Astrocyte of the cerebellum (primary cell): Measurements from ENCODE around the gene KDM4B.
"Not testable (repeated sequence)": the region's sequence is repeated elsewhere in the genome, so short reads cannot be mapped to it uniquely, and the experiment has no call there.

Experiments used
- DNase-seq: peaks from one replicate; pipeline ENCODE4 v3.0.0-alpha.2; 2011; ENCODE audit warnings: low read depth
- H3K4me3 ChIP-seq: 2 replicates; pipeline ENCODE4 v1.5.1; 2011; ENCODE audit warnings: mild to moderate bottlenecking, low read depth, low read length, moderate library complexity
- CTCF ChIP-seq: IDR thresholded peaks from 2 replicates; pipeline ENCODE4 v1.5.1; 2012; ENCODE audit warnings: low read length, low read depth, moderate library complexity, mild to moderate bottlenecking; ENCODE audit errors: missing control alignments
- in situ Hi-C: cut with HindIII; loops from 2 replicates; pipeline ENCODE4 v1.10.0; 2017; ENCODE audit warnings: low sequenced_read_pairs

KDM4B gene

GRCh38 chr19:4972509-4973230 is 3.8 kb downstream of the KDM4B start:
- H3K4me3 ChIP-seq, result no peak overlapping the region
- no peak for TF ChIP-seq CTCF
- no peak for DNase-seq
- in situ Hi-C loops, result no loop called here

- TF ChIP-seq CTCF, result no peak
- H3K4me3 ChIP-seq, result no peak overlapping the region
- in situ Hi-C loops, result no loop called here
These were observed 6.1 kb downstream of the KDM4B start for GRCh38 chr19:4974880-4975469.

GRCh38 chr19:4975601-4976000 is 6.7 kb downstream of the KDM4B start:
- H3K4me3 ChIP-seq, DNase-seq, in situ Hi-C loops: not testable (repeated sequence)

More at GRCh38 chr19:4974880-4975469, 6.1 kb downstream of the KDM4B start:
- DNase-seq, result no peak

- in situ Hi-C loops, result no loop called here
- H3K4me3 ChIP-seq, result peak overlapping the region; percentile 8
- peak; percentile 87 for DNase-seq
- peak; percentile 65 for TF ChIP-seq CTCF
These were observed 7.7 kb downstream of the KDM4B start for GRCh38 chr19:4976401-4977298.

GRCh38 chr19:4977299-4978174 is 8.6 kb downstream of the KDM4B start:
- in situ Hi-C loops, result no loop called here
- H3K4me3 ChIP-seq, result no peak overlapping the region
- TF ChIP-seq CTCF, result no peak
- DNase-seq, result peak; percentile 78

DNA sequence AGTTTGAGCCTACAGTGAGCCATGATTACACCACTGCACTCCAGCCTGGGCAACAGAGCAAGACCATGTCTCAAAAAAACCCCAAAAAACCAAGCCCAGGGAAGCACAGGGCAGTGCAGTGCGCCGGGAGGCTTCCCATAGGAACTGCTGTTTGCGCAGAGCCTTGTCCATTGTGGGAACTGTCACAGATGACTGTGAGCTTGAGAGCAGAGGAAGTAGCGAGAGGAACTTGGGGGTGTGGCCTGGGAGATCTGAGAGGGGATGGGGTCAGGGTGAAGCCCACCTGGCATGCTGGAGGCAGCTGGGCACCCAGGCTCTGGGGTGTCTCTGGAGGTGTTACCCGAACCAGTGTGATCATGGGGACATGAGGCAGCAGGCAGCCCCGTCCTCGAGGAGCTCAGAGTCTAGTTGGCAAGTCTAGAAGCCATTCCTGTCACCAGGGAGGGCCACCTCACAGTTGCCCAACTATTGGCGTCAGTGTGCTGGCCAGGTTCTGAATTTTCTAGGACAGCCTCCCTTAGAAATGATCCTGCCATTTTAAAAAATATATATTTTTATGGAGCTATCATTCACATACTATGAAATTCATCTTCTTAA is 10.4 kb downstream of the KDM4B start:
- no peak overlapping the region for H3K4me3 ChIP-seq
- TF ChIP-seq CTCF, result no peak
- in situ Hi-C loops, result no loop called here
- DNase-seq, result no peak
